Endothelial cell of umbilical vein (primary cell): ENCODE data around the gene CDC45. TPM values are rescaled to one million over a fixed set of nuclear protein-coding genes. Genes with fewer than 3 reads are reported as not detected.
A peak's percentile ranks its signal among the peaks of the same experiment; 100 is the strongest.

Source experiments
- BruUV-seq: library from RNA; stranded (reverse); fragments of 400-500 nt; replicated peaks from 2 replicates; lab custom pipeline; 2021; lab: Mats Ljungman, UMichigan
- CTCF ChIA-PET: fragments of 300-600, 350-600 bp; sonication (Branson Sonifier 250); formaldehyde crosslinking; loops from one replicate; lab custom pipeline; 2021; ENCODE audit warnings: antibody characterized with exemption, inconsistent platforms; lab: Charles Lee
- POLR2A ChIA-PET: fragments of 300-600, 350-600 bp; sonication (Branson Sonifier 250); formaldehyde crosslinking; loops from one replicate; lab custom pipeline; 2021; ENCODE audit warnings: antibody characterized with exemption, inconsistent platforms; lab: Charles Lee
- DNase-seq: peaks from one replicate; pipeline ENCODE4 v3.0.0-alpha.2; 2011; ENCODE audit warnings: low read depth, low spot score
- FAIRE-seq: peaks from 2 replicates; lab custom pipeline; 2011; peaks lifted over from hg19 to GRCh38; lab: Jason Lieb, UNC
- H2AFZ ChIP-seq: 2 replicates; pipeline ENCODE4 v1.6.0; 2012; ENCODE audit warnings: low read depth, low read length, control low read depth, inconsistent platforms
- H3K27ac ChIP-seq: 2 replicates; pipeline ENCODE4 v1.5.1; 2011; ENCODE audit warnings: low read depth, mild to moderate bottlenecking, control low read depth, low read length, moderate library complexity; ENCODE audit not compliant: insufficient read depth
- H3K27me3 ChIP-seq, 2 experiments: 2 replicates each; pipeline versions ENCODE4 v1.6.0 to v1.6.1; 2011; ENCODE audit warnings: low read length in 2 of 2, mixed read lengths in 1 of 2; ENCODE audit not compliant: control insufficient read depth in 2 of 2, insufficient read depth in 2 of 2
- H3K36me3 ChIP-seq, 2 experiments: 2 replicates in 1 of 2; 3 replicates in 1 of 2; pipeline ENCODE4 v1.5.1; 2011; ENCODE audit warnings: low read length in 2 of 2, mild to moderate bottlenecking in 1 of 2, moderate library complexity in 1 of 2; ENCODE audit not compliant: control insufficient read depth in 2 of 2, insufficient read depth in 2 of 2; ENCODE audit errors: extremely low read depth in 1 of 2
- H3K4me1 ChIP-seq: 3 replicates; pipeline ENCODE4 v1.5.1; 2011; ENCODE audit warnings: mild to moderate bottlenecking, low read length; ENCODE audit not compliant: control insufficient read depth, insufficient read depth; ENCODE audit errors: extremely low read depth
- H3K4me2 ChIP-seq: 2 replicates; pipeline ENCODE4 v1.6.1; 2011; ENCODE audit warnings: low read length, control low read depth, mixed read lengths; ENCODE audit not compliant: insufficient read depth
- H3K4me3 ChIP-seq, 3 experiments: fragments of 200-600 bp in 1 of 3; sonication (generic), shearing (Covaris generic) in 1 of 3; replicated peaks in 1 of 3; 2 replicates each; pipeline ENCODE4 v1.5.1; 2011 to 2016; ENCODE audit warnings: control low read depth in 3 of 3, low read length in 3 of 3, mild to moderate bottlenecking in 2 of 3, inconsistent platforms in 1 of 3, low read depth in 1 of 3, moderate library complexity in 1 of 3; ENCODE audit not compliant: insufficient read depth in 1 of 3
- H3K79me2 ChIP-seq: 2 replicates; pipeline ENCODE4 v1.6.0; 2012; ENCODE audit warnings: low read length, inconsistent platforms; ENCODE audit not compliant: control insufficient read depth, insufficient read depth
- H3K9ac ChIP-seq: replicated peaks from 2 replicates; pipeline ENCODE3; 2011; ENCODE audit warnings: low read length, control low read depth; ENCODE audit not compliant: insufficient read depth; ENCODE audit errors: extremely low read depth
- H3K9me1 ChIP-seq: replicated peaks from 3 replicates; pipeline ENCODE4 v1.6.0; 2011; ENCODE audit warnings: mild to moderate bottlenecking, low read length; ENCODE audit not compliant: control insufficient read depth, insufficient read depth; ENCODE audit errors: extremely low read depth
- H3K9me3 ChIP-seq: replicated peaks from 2 replicates; pipeline ENCODE4 v1.5.1; 2012; ENCODE audit warnings: low read length, inconsistent platforms; ENCODE audit not compliant: control insufficient read depth, insufficient read depth
- H4K20me1 ChIP-seq: replicated peaks from 2 replicates; pipeline ENCODE3; 2011; ENCODE audit warnings: mild to moderate bottlenecking, low read length; ENCODE audit not compliant: control insufficient read depth, insufficient read depth; ENCODE audit errors: extremely low read depth
- CTCF ChIP-seq, 2 donors: IDR thresholded peaks; 1 replicate in 1 of 2; 2 replicates in 1 of 2; pipeline ENCODE4 v1.5.1; 2011; ENCODE audit warnings: low read length in 2 of 2, mild to moderate bottlenecking in 2 of 2, moderate library complexity in 2 of 2, control low read depth in 1 of 2, inconsistent platforms in 1 of 2, low read depth in 1 of 2; ENCODE audit not compliant: insufficient read depth in 1 of 2; ENCODE audit errors: extremely low read depth in 1 of 2
- JUN ChIP-seq: IDR thresholded peaks from 2 replicates; pipeline ENCODE4 v1.6.1; 2011; ENCODE audit warnings: borderline replicate concordance, low read depth; ENCODE audit not compliant: insufficient read length, insufficient read depth
- POLR2A ChIP-seq: IDR thresholded peaks from 2 replicates; pipeline ENCODE4 v1.6.1; 2012; ENCODE audit warnings: low read depth, mild to moderate bottlenecking, control low read depth, low read length
- POLR2AphosphoS5 ChIP-seq: IDR thresholded peaks from 2 replicates; pipeline ENCODE4 v1.6.1; 2012; ENCODE audit warnings: low read depth, mild to moderate bottlenecking, control low read depth, low read length, moderate library complexity; ENCODE audit not compliant: insufficient read depth
- dilution Hi-C: fragments of 300-500 bp; cut with MboI; formaldehyde crosslinking; loops from one replicate; pipeline ENCODE4 v1.15.0; 2019; ENCODE audit warnings: low sequenced_read_pairs; ENCODE audit not compliant: extremely low pct_ligation_motif_present
- intact Hi-C: fragments of 100-400 bp; cut with micrococcal nuclease; formaldehyde crosslinking; loops from one replicate; pipeline ENCODE4 v1.10.0; 2022
- polyA plus RNA-seq, 4 experiments: library from polyadenylated mRNA; depleted of rRNA in 3 of 4; stranded (reverse) in 3 of 4; unstranded in 1 of 4; fragments of >200 nt; gene quantifications; 2 replicates each; pipeline versions ENCODE4 v1.2.1 to v1.2.3, GENCODE V29; 2011 to 2012; ENCODE audit warnings: missing spikeins in 1 of 4
- total RNA-seq: library from RNA; stranded (reverse); gene quantifications from 2 replicates; pipeline ENCODE4 v1.2.3, GENCODE V29; 2021

Gene CDC45
- total and polyA plus RNA-seq, 2 donors (not counting 3 experiments of a cell fraction or from before 2014, with no cell fraction given): 36.6 to 40.6 TPM

GRCh38 chr22:19430890-19431541 lies 48.7 kb upstream of the CDC45 start:
- peak overlapping the region; percentile 38 for H2AFZ ChIP-seq
- no peak overlapping the region for H3K27ac ChIP-seq
- dilution Hi-C loops: no loop called here
- CTCF ChIA-PET: interaction anchor here (1.0 to 2.1 kb wide), 5 partner anchors 14 to 251 kb away, joined by 3 to 6 read pairs (median 4); no protein-coding TSS in a partner anchor
- POLR2A ChIA-PET: interaction anchor here (1.4 kb wide), 1 partner anchor 13 kb away, joined by 6 read pairs; no protein-coding TSS in a partner anchor
- intact Hi-C loops: loop anchor here (1.0 kb wide), 1 partner anchor 199 kb away; no protein-coding TSS in a partner anchor
- H3K36me3 ChIP-seq: peaks cover 5% of the 10 kb centered on the region in 2 experiments
- H3K4me2 ChIP-seq: peak overlapping the region; percentile 86
- FAIRE-seq (peak; percentile 28), DNase-seq (peak; percentile 29)
- H3K9me1 ChIP-seq: no peaks in the 10 kb centered on the region
- H3K9ac ChIP-seq: peak overlapping the region; percentile 68
- no peak for TF ChIP-seq POLR2AphosphoS5
- TF ChIP-seq POLR2A: no peak
- TF ChIP-seq JUN: no peak
- TF ChIP-seq CTCF (IDR thresholded peaks at IDR 0.05; ENCODE audit: extremely low read depth in 1 of 2, insufficient read depth in 1 of 2, low read depth in 1 of 2, low read length in 2 of 2): peak; percentile 13 to 19
- peaks cover 56% of the 10 kb centered on the region for H3K79me2 ChIP-seq
- H3K4me3 ChIP-seq: peak overlapping the region; percentile 41 to 86 (median 69)
- peaks cover 17% of the 10 kb centered on the region for H3K4me1 ChIP-seq
- no peaks in the 10 kb centered on the region for H3K27me3 ChIP-seq
- no TSS peak for BruUV-seq
- H3K9me3 ChIP-seq: no peaks in the 10 kb centered on the region
- no peaks in the 10 kb centered on the region for H4K20me1 ChIP-seq
